Neutrophil (primary cell): ENCODE results near the gene CTNNA2.

ENCODE experiments used
- H3K27ac ChIP-seq: fragments of 200-600 bp; sonication (generic); 2 replicates; pipeline ENCODE4 v1.5.1; 2016; ENCODE audit warnings: mild to moderate bottlenecking, moderate library complexity
- H3K27me3 ChIP-seq: fragments of 200-600 bp; sonication (generic); 2 replicates; pipeline ENCODE4 v1.6.0; 2016; ENCODE audit warnings: mild to moderate bottlenecking
- H3K36me3 ChIP-seq: fragments of 200-600 bp; sonication (generic); 2 replicates; pipeline ENCODE4 v1.5.1; 2017
- H3K4me1 ChIP-seq, 2 experiments: fragments of 200-600 bp in 1 of 2; sonication (generic) in 1 of 2; 1 replicate in 1 of 2; 2 replicates in 1 of 2; pipeline versions ENCODE4 v1.5.1 to v1.6.1; 2013 to 2016; ENCODE audit warnings: low read depth in 1 of 2, low read length in 1 of 2, mild to moderate bottlenecking in 1 of 2, moderate library complexity in 1 of 2; ENCODE audit not compliant: control insufficient read depth in 1 of 2, insufficient read depth in 1 of 2
- H3K4me3 ChIP-seq, 2 experiments: fragments of 200-600 bp in 1 of 2; sonication (generic) in 1 of 2; 1 replicate in 1 of 2; 2 replicates in 1 of 2; pipeline ENCODE4 v1.5.1; 2013 to 2016; ENCODE audit warnings: low read depth in 1 of 2, low read length in 1 of 2, mild to moderate bottlenecking in 1 of 2, moderate library complexity in 1 of 2
- H3K9me3 ChIP-seq: fragments of 200-600 bp; sonication (generic); 2 replicates; pipeline ENCODE4 v1.5.1; 2016
- TF ChIP-seq, protein P1 (sequence below): fragments of 200-600 bp; sonication (generic); IDR thresholded peaks from 2 replicates; pipeline ENCODE4 v1.5.1; 2016; ENCODE audit warnings: antibody characterized with exemption

CTNNA2 gene

DNA sequence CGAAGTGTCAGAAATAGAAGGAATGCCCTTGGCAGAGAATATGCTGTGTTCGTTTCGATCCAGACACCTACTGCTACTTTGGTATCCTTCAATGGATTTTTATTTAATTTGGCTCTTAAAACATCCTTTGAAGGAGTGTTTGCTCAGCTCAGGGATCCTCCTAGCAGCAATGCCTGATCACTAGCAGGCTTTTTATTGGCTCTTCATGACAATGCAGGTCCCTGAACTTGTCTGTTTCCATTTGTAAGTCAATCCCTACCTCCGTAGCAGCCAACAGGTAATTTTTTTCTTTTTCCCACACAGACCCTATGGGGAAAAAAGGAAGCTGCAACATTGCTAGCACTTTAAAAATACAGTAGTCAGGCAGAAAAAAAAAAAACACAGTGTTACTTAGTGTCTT lies 1157.9 kb downstream of the CTNNA2 start:
- Histone ChIP-seq H3K4me3 (no peak overlapping the region), H3K9me3 (no peaks in the 10 kb centered on the region), H3K36me3 (no peaks in the 10 kb centered on the region), H3K27ac (no peak overlapping the region), H3K4me1 (no peaks in the 10 kb centered on the region), H3K27me3 (no peaks in the 10 kb centered on the region)
- TF ChIP-seq, protein P1, sequence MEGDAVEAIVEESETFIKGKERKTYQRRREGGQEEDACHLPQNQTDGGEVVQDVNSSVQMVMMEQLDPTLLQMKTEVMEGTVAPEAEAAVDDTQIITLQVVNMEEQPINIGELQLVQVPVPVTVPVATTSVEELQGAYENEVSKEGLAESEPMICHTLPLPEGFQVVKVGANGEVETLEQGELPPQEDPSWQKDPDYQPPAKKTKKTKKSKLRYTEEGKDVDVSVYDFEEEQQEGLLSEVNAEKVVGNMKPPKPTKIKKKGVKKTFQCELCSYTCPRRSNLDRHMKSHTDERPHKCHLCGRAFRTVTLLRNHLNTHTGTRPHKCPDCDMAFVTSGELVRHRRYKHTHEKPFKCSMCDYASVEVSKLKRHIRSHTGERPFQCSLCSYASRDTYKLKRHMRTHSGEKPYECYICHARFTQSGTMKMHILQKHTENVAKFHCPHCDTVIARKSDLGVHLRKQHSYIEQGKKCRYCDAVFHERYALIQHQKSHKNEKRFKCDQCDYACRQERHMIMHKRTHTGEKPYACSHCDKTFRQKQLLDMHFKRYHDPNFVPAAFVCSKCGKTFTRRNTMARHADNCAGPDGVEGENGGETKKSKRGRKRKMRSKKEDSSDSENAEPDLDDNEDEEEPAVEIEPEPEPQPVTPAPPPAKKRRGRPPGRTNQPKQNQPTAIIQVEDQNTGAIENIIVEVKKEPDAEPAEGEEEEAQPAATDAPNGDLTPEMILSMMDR: no peak

DNA sequence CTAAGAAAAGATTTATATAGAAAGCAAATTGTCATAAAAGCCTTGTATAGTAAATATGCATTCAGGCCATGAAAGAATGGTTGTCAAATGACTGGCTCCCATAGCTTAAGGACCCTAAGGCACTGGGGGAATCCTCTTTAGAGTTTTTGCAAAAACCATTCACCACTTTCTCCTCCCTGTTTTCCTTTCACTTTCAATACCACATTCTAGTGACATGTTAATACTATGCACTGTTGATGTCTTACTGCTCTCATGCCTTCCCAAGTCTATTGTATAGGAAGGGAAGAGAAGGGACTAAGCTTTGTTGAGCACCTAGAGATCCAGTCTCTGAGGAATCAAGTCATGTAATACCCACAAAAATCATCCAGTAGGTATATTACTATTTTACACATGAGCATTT lies 1174.7 kb downstream of the CTNNA2 start:
- TF ChIP-seq, protein P1: no peak
- H3K4me3 ChIP-seq: no peak overlapping the region
- H3K9me3 ChIP-seq: no peaks in the 10 kb centered on the region
- no peaks in the 10 kb centered on the region for H3K4me1 ChIP-seq
- H3K36me3 ChIP-seq: no peaks in the 10 kb centered on the region
- no peaks in the 10 kb centered on the region for H3K27me3 ChIP-seq
- no peak overlapping the region for H3K27ac ChIP-seq

DNA sequence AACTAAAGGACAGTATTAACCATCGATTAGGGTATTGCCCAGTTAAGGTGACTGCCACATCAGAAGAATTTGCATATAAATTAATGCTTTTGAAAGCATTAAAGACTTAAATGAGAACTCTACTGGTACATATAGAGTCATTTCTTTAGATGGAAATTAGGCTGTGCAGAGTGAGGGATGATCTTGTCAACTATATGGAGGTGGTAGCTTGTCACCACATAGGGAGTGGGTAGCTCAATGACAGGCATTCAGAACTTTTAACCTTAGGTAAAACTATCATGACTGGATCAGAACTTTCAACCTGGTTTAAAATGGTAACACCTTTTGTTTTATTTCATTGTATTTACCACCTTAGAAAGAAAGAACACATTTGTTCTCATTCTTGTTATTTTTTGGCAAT lies 1176.3 kb downstream of the CTNNA2 start:
- Histone ChIP-seq H3K27ac (no peak overlapping the region), H3K9me3 (no peaks in the 10 kb centered on the region)
- TF ChIP-seq, protein P1: no peak

More for the DNA sequence above, 1176.3 kb downstream of the CTNNA2 start:
- no peaks in the 10 kb centered on the region for H3K27me3 ChIP-seq
- H3K36me3 ChIP-seq: no peaks in the 10 kb centered on the region
- H3K4me3 ChIP-seq: no peak overlapping the region
- no peaks in the 10 kb centered on the region for H3K4me1 ChIP-seq
